ENCODE measurements around the gene TTN.

TTN gene

GRCh38 chr2:178480227-178481181 is 326.7 kb downstream of the TTN start, which contains the start of gene PLEKHA3:
TSS of gene PLEKHA3 (plus strand) at chr2:178480457. CDS start at chr2:178480870, 413 bp downstream.
- peak; percentile 88 for DNase-seq

GRCh38 chr2:178479758-178480226 is 327.4 kb downstream of the TTN start:
- DNase-seq = no peak

GRCh38 chr2:178479275-178479616 is 328.0 kb downstream of the TTN start:
- no peak for DNase-seq

DNA sequence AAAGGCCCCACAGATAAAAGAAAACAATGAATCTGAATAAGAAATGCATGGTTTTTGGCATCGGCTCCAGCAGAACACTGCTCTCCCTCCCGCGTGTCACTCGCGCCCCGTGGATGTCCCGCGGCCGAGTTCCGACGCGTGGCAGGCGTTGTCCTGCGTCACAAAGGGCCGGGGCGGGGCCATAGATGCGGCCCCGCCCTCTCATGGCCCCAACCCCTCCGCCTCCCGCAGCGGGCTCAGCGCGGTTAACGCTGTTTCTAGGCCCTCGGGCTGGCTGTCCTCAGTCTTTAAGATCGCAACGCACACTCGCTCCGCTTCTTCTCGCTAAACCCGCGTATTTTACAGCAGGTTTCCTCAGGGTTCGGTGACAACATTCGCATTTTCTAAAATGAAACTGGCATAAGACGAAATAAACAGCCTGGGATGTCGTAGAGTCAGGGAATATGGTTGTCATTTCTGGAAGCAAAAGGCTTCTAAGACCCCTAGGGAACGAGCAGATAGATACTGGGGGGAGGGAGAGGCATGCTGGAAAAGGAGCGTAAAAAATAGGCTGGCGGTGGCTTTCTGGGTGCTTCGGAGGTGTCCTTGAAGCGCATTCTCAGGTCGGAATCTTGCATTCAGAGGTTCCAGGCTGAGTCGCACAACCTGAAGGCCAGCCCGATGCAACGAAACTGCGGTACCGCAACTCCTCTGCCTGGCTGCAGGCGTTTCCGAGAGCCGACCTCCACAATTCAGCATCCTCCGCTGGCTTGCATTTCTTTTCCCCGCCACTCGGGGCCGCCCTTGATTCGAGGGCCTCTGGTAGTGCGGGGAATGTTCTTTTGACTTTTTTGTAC is 328.6 kb downstream of the TTN start, which contains the start of gene FKBP7:
FKBP7 (minus strand) TSS at position 162 of the 836 bp plus-strand sequence; CDS start at position 61, 101 bp downstream.
- peak; percentile 77 for DNase-seq

GRCh38 chr2:178478130-178478438 is 329.1 kb downstream of the TTN start:
- peak; percentile 49 for DNase-seq

GRCh38 chr2:178477443-178478129 is 329.6 kb downstream of the TTN start:
- DNase-seq = peak; percentile 19

DNA sequence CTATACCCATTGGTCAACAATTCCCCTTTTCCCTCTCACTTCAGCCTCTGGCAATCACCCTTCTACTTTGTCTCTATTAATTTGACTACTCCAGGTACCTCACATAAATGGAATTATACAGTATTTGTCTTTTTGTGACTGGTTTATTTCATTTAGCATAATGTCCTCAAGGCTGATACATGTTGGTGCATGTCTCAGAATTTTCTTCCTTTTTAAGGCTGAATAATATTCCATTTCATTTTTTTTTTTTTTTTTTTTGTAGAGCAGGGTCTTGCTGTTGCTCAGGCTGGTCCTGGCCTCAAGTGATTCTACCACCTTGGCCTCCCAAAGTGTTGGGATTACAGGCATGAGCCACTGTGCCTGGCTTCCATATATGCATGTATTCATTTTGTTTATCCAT is 330.7 kb downstream of the TTN start:
- DNase-seq = no peak

All from NCI-H1105 treated with DMSO at 0.1 percent for 48 hours (cell line).